OCI-LY3 (cell line): ENCODE data around the gene MTURN.

Source experiments
- CTCF ChIP-seq: fragments of 200-600, 300-600 bp; sonication (generic); IDR thresholded peaks from 2 replicates; pipeline ENCODE4 v1.5.1; 2014; ENCODE audit warnings: antibody characterized with exemption, low read length, low read depth
- EZH2phosphoT487 ChIP-seq: fragments of 200-600 bp; shearing (Covaris generic); IDR thresholded peaks from 2 replicates; pipeline ENCODE4 v1.6.1; 2018; ENCODE audit warnings: antibody characterized with exemption, mixed run types, low read depth

DNA sequence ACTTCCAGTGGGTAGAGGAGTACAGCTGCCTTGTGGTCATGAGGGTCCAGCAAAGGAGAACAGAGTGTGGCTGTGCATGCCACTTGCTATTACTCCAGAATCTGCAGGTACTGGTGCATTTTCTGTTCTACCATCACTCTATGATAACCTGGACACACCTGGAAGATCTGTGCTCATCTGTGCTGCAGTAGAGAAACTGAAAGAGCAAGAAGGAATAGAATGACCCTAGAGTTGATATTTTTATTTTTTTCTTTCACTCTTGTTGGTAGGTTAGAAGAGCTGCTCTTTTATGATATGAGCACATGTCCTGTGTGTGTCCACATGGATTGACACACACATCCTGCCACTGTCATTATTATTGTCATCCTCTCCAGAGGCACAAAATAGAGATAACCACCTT is 48.3 kb upstream of the MTURN start:
- no peak for TF ChIP-seq CTCF
- TF ChIP-seq EZH2phosphoT487, result no peak
